Activated CD4-positive, alpha-beta T cell treated with anti-CD3 and anti-CD28 coated beads for 48 hours (primary cell): Measurements from ENCODE around the gene SRSF7.
"Not testable (repeated sequence)": the region's sequence is repeated elsewhere in the genome, so short reads cannot be mapped to it uniquely, and the experiment has no call there.

Source experiments
- DNase-seq: peaks from one replicate; pipeline ENCODE4 v3.0.0-alpha.2; 2020

SRSF7 gene

DNA sequence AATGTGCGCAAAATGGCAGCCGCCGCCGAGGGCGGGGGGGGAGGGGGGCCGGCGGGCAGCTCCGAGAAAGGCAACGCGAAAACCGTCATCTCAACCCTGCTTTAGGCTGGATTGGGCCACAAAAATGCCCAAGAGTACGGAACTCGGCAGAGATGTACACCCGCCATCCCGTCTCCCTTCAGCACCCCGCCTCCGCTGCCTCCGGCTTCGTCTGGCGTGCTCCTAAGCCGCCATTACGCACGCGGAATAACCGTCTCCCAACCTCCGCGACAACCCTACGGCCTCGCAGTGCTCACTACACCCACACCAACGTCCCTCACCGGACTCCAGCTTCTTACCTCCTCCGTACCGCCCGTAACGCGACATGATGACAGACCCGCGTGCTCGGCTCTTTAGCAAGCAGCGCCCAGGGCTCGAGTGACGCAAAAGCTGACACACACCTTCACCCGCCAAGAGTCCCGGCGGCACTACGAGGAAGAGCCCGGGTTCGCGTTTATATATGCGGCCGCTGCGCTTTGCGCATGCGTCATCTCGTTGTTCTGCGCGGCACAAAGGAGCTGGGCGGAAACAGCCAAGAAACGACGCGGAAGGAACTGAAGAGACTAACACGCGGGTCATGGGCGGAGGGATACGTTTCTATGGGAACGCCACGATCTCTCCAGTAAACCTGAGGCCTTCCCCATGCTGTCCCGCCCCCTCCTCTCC, at the start of gene SRSF7:
TSS of gene SRSF7 (minus strand) at position 471 of the 705 bp plus-strand sequence. CDS start at position 366, 105 bp downstream.
- peak; percentile 97 for DNase-seq

DNA sequence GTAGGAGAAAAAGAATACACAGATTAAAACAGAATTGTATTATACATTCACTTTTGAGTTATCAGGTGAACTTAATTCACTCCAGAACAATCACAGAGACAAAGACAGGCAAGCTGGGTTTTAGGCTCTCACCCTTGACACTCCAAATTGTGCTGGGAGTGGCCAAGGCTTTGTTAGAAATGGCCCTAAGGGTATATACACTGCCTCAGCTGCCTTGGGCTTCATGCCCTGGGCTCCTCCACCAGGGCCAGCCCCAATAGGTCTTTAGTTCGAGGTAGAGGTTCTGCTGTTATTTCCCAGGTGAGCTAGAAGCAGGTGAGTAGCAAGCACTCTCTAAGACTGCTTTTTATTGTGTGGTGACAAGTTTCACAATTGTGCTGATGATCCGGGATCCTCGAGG, 46.8 kb upstream of the SRSF7 start:
- no peak for DNase-seq

DNA sequence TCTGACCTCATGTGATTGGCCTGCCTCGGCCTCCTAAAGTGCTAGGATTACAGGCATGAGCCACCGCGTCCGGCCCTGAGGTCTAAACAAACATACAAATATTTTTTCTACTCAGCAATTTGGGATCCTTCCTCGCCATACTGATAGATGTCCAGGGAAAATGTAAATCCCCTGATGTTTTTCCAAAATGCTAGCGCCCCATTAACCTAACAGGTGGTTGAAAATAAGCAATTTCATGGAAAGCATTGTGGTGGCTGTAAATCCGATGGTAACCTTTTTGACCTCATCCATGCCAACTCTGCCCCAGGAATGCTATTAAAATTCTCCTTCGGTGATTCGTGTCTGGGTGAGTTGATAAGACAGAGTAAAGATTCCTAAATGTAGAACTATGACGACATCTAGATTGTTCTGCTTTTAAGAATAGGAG, 46.1 kb upstream of the SRSF7 start:
- DNase-seq, result no peak

DNA sequence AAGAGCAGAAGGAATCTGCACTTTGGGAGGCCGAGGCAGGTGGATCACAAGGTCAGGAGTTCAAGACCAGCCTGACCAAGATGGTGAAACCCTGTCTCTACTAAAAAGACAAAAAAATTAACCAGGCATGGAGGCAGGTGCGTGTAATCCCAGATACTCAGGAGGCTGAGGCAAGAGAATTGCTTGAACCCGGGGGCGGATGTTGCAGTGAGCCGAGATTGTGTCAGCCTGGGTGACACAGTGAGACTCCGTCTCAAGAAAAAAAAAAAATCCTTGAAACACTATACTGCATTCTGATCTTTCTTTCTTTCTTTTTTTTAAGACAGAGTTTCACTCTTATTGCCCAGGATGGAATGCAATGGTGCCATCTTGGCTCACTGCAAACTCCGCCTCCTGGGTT, 43.9 kb upstream of the SRSF7 start:
- DNase-seq, result not testable (repeated sequence)

DNA sequence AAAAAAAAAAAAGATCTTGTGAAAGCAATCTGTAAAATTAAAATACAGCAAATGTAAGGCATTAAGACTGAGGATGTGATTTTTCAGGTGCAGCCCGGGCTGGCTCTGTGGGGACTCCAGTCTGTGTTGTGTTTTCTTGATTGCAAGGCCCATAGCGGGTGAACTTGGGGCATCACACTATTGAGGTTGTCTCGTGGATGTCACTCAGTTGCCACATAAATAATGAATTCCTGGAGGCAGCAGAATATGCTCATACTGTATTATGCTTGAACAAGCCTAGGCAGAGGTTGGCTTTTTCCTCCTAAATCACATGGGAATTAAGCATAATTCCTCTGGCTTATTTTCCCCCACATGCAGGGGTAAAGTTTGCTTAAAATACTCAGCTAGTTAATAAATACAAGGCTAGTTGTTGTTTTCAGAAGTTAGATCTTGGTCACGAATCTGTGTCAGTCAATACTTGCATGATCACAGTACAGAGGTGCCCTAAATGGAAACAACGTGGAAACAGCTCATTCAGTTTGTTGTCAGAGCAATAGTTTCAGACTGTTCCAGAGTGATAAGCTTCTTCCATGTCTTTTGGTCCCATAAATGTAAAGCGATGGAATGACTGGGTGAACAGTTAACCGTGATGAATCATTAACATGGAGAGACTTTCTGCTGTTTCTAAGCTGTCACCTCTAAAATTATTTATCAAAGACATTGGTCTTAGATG, 43.2 kb upstream of the SRSF7 start:
- no peak for DNase-seq

DNA sequence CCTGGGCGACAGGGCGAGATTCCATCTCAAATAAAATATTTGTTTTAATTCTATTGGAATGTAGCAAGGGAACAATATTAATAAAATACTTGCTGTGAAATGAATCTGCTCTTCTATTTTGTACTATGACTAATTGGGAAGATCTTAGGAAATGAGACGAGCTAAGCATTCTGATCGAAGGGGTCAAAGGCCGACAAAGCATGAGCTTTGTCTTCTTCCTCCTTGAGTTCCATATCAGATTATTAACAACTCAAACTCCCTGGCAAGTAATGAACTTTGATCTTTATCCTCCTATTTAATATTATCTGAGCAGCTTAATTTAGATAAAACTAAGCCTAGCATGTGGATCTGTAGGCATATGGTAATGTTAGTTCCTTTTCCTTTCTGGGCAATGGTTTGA, 42.4 kb upstream of the SRSF7 start:
- DNase-seq, result no peak

DNA sequence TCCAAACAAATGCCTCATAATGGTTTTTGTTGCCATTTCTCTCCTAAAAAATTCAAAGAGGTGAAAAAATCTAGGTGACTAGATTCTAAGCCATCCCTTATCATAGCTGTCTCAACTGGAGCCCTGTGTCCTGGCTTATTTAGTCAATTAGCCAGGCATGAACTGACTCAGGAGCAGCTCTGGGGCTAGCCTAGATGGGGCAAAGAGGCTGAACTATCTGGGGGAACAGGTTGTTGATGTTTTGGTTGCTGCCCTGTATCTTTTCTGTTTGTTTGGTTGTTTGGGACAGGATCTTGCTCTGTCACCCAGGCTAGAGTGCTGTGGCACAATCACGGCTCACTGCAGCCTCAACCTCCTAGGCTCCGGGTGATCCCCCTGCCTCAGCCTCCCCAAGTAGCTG, 41.6 kb upstream of the SRSF7 start:
- no peak for DNase-seq

DNA sequence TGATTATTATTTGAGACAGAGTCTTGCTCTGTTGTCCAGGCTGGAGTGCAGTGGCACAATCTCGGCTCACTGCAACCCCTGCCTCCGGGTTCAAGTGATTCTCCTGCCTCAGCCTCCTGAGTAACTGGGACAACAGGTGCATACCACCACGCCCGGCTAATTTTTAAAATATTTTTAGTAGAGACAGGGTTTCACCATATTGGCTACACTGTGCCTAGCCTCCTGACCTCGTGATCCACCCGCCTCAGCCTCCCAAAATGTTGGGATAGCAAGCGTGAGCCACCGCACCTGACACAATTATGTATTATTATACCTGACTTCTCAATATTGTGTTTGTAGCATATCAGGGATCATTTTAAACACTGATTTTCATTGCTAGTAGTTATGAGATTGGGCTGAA, 41.2 kb upstream of the SRSF7 start:
- DNase-seq, result not testable (repeated sequence)

DNA sequence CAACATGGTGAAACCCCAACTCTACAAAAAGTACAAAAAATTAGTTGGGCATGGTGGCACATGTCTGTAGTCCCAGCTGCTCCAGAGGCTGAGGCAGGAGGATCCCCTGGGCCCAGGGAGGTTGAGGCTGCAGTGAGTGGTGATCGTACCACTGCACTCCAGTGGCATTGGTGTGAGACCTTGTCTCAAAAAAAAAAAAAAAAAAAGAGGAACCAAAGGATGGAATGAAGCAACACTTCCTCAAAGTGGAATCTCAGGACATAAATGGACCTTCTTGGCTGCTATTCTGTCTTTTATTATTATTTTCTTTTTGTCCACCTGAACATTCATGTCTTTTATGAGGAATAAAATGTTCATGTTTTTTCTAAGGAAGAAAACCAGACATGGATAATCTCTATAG, 40.6 kb upstream of the SRSF7 start:
- DNase-seq, result no peak

DNA sequence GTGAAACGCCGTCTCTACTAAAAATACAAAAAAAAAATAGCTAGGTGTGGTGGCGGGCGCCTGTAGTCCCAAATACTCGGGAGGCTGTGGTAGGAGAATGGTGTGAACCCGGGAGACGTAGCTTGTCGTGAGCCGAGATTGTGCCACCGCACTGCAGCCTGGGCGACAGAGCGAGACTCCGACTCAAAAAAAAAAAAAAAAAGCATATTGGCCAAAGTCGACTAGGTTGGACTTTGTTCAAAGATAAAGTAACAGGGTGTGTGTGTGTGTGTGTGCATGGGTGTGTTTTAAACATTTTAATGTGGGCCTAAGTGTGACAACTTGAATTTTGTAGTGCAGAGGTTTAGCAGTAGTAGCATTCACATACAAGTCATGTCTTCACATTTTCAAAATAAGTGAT, 38.5 kb upstream of the SRSF7 start:
- DNase-seq, result no peak

DNA sequence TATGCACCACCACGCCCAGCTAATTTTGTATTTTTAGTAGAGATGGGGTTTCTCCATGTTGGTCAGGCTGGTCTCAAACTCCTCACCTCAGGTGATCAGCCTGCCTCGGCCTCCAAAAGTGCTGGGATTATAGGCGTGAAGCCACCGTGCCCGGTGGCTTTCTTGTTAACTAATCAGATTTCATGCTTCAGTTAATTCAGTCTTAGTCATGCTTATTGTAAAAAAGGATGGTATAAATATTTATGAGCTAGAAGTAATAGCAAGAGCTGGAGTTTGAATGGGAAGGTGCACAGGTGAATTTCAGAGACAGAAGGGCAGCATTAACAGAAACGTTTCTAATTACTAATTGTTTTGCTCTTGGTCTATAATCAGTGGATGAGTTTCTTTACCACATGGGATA, 37.1 kb upstream of the SRSF7 start:
- DNase-seq, result no peak

DNA sequence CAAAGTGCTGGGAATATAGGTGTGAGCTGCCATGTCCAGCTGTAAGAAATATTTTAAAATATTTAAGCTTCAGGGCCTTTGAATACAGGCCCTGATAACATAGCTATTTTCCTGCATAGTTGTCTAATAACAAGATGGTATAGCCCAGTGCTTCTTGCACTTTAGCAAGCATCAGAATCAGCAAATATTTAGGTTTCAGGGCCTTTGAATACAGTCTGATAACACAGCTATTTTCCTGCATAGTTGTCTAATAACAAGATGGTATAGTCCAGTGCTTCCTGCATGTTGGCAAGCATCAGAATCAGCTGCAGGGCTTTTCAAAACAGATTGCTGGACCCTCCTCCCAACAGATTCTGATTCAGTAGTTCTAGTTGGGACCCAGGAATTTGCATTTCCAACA, 32.4 kb upstream of the SRSF7 start:
- no peak for DNase-seq

DNA sequence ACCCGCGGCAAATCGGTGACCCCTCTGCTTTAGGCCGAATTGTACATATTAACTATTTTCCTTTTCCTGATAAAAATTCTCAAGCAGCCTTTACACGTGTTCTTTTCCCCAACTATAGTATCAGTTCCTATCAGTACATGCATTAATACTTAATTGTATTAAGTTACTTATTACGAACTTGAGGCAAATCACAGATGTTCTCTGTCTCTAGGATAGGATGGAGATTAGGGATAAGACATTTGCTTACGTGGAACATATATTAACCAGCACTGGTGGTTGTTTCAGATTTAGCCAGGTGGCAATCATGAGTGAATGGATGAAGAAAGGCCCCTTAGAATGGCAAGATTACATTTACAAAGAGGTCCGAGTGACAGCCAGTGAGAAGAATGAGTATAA, 27.5 kb upstream of the SRSF7 start:
- no peak for DNase-seq

DNA sequence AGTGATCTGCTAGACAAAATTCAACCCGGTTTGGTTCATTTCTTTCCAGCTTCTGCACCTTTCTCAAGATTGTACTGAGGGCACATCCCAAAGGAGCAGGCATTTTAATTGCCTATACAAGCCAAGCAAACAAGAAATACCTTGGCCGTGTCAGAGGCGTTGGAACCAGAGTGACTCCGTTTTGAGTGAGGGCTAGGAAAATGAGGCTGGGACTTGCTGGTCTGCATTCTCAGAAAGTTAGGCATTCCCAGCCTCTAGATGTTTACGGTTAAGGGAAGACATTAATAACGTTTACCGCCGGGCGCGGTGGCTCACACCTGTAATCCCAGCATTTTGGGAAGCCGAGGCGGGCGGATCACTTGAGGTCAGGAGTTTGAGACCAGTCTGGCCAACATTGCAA, 25.4 kb upstream of the SRSF7 start:
- no peak for DNase-seq

DNA sequence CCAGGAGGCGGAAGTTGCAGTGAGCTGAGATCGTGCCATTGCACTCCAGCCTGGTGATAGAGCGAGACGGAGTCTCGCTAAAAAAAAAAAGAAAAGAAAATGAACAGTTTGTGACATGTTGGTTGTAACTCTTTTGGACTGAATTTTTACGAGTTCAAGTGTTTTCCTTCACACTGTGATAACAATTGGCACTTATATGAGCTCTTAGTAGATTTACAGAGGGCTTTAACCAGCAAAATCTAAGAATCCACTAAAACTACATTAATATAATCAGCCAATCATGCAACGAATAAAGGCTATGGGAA, 24.7 kb upstream of the SRSF7 start:
- no peak for DNase-seq

DNA sequence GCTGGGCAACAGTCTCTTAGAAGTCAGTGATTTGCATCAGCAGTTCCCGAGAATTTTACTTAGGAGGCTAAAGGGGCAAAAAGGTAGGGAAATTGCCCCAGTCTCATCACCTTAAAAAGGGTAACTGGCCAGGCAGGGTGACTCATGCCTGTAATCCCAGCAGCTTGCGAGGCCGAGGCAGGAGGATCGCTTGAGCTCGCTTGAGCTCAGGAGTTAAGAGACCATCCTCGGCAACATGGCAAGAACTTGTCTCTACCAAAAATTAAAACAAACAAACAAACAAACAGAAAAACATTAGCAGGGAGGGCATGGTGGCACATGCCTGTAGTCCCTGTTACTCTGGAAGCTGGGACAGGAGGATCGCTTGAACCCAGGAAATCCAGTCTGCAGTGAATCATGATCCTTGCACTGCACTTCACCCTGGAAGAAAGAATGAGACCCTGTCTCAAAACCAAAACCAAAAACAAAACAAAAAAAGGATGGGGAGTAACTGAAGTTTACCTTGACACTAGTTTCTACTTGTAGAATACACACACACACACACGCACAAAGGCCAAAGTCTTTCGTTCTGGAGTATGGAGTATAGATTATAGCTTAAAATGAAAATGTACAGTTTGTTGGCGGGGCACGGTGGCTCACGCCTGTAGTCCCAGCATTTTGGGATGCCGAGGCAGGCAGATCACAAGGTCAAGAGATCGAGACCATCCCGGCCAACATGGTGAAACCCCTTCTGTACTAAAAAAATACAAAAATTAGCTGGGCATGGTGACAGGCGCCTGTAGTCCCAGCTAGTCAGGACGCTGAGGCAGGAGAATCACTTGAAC, 24.1 kb upstream of the SRSF7 start:
- no peak for DNase-seq

DNA sequence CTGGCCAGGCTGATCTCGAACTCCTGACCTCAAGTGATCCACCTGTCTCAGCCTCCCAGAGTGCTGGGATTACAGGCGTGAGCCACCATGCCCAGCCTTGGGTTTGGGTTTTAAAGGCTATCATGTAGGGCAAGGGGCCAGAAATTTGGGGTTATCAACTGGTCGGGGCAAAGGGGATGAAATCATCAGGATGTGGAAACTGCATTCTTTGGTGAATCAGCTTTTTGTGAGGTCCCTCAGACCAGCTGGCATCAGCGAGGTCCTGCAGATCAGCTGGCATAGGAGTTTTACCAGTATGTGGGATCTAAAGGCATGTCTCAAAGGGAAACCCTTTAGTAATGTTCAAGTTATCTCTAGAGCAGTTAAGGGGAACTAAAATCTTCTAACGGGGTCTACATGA, 20.5 kb upstream of the SRSF7 start:
- DNase-seq, result no peak

DNA sequence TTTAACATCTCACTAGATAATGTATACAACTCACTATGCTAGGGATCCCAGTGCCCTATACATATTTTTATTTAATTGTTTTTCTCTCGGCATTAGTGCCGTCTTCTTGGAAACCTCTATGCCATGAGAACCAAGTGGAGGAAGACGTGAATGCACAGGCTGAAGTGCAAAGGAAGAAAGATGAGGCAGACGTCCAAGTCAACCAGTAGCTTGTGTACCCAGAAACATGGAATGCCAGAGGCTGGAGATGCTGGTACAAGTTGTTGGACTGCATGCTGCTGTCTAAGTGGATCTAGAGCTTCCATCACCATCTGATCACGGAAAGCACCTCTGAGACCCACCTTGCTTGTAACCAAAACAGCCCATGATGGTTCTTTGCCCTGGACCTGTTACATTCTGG, 14.4 kb upstream of the SRSF7 start:
- DNase-seq, result no peak

DNA sequence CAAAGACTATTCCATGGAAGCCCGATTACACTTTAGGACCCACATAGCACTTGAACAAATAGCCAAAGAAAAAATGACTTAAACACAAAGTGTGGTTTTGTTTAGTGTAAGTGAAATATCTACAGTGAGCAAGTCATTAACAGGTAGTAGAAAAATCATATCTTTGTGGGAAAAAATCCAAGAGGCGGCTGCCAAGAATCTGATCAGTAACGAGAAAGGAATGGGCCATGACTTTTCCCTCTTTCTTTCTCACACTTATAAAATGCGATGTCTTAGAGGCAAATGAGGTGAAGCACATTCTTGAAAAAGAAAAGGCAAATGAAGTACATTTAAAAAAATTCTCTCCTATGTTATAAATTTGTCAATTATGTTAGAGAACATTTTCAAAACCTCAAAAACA, 14.0 kb upstream of the SRSF7 start:
- DNase-seq, result no peak

DNA sequence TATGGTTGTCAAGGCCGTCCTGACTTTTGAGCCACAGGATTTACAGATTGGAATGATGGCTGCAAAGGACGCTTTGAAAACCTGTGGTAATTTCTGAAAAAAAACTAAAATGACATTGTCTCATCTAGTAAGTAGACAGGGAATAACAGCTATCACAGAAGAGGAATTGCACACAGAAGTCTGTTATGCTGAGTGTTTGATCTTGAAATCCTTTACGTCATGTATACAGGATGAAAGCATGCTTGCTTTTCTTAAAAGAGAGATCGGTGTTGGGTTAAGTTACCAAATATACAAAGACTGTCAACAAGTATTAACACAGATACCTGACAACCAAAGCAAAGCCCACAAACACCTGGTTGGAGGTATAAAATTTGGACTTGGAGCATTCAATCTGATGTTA, 12.6 kb upstream of the SRSF7 start:
- DNase-seq, result no peak

DNA sequence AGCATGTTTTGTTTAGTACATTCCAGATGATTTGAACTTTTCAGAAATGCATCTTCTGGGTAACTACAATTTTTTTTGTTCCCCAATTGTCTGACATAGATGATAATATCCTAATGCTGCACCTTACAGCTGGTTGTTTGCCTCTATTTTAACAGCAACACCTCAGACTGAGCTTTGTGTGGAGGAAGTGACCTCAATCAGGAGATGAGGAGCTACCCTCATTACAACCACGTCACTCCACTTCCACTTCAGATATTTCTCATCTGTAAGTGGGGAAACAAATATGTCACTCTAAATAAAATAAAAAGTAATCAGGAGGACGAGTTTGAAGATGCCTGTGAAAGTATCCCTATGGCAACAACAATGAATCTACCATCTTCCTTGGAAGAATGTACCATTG, 12.1 kb upstream of the SRSF7 start:
- no peak for DNase-seq

DNA sequence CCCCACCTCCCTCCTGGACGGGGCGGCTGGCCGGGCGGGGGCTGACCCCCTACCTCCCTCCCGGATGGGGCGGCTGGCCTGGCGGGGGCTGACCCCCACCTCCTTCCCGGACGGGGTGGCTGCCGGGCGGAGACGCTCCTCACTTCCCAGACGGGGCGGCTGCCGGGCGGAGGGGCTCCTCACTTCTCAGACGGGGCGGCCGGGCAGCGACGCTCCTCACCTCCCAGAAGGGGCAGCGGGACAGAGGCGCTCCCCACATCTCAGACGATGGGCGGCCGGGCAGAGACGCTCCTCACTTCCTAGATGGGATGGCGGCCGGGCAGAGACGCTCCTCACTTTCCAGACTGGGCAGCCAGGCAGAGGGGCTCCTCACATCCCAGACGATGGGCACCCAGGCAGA, 4.7 kb upstream of the SRSF7 start:
- not testable (repeated sequence) for DNase-seq

DNA sequence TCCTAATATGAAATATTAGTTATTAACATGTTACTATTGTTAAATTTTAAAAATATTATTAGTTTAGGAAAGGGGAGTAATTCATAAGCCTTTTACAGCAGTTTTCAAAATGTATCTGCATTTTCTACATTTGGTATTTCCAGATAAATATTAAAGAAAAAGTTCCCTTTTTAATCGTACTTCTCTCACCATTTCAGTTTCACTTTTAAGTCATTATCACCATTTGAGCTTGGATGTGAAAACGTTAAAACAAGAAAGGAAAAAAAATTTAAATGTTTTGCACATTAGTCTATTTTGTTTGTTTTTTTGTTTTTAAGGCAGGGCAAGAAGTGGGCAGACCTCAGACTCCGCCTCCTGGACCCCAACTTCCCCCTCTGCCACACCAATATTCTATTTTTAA, 3.3 kb upstream of the SRSF7 start:
- no peak for DNase-seq

DNA sequence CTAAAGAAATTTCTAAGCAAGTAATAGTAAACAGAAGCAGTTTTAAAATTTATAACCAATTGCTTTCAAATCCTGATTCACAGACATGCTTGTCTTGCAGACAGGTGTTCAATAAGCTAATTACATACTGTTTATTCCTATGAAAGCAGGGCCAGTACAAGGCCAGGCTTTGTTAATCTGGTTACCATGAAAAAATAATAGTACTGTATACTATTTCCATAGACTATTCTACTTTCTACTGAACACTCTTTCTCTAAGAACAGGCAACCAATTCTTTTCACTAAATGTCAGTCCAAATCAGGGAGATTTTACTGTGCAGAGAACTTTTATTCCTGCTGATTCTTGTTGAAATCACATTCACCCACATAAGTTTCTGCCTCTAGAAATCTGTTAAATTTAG, 2.9 kb upstream of the SRSF7 start:
- DNase-seq, result no peak
